ENCODE results near the gene CHTOP.
"Not testable (repeated sequence)": the region's sequence is repeated elsewhere in the genome, so short reads cannot be mapped to it uniquely, and the experiment has no call there.

CHTOP gene

DNA sequence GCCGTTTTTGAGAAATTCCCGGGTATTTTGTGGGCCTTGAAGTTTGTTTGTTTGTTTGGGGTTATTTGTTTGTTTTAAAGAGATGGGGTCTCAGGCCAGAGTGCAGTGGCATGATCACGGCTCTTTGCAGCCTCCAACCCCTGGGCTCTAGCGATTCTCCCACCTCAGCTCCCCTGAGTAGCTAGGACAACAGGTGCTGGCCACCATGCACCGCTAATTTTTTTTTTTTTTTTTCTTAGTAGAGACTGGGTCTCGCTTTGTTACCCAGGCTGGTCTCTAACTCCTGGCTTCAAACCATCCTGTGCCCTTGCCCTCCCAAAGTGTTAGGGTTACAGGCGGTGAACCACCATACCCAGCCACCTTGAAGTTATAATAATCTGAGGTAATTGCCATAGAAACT lies 2.0 kb downstream of the CHTOP start:
- DNase-seq, result no peak

DNA sequence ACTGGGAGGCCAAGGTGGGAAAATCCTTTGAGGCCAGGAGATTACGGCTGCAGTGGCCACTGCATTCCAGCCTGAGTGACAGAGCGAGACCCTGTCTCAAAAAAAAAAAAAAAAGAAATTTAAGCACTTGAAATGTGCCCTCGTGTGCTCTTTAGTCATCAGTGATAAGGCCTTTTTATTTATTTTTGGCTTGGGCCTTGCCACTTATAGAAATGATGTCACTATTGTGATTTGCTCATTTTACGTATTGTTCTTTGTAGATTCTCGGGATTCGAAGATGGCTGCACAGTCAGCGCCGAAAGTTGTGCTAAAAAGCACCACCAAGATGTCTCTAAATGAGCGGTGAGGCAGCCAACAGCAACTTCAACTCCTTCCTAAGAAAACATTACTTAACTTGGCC lies 2.4 kb downstream of the CHTOP start:
- DNase-seq, result no peak

- no peak for DNase-seq
These were observed 4.4 kb downstream of the CHTOP start for GRCh38 chr1:153638261-153638660.

- no peak for DNase-seq
These were observed 5.4 kb downstream of the CHTOP start for GRCh38 chr1:153639280-153639679.

- DNase-seq, result not testable (repeated sequence)
These were observed 6.3 kb downstream of the CHTOP start for GRCh38 chr1:153640213-153640612.

- DNase-seq, result no peak
These were observed 7.0 kb downstream of the CHTOP start for GRCh38 chr1:153640861-153641260.

DNA sequence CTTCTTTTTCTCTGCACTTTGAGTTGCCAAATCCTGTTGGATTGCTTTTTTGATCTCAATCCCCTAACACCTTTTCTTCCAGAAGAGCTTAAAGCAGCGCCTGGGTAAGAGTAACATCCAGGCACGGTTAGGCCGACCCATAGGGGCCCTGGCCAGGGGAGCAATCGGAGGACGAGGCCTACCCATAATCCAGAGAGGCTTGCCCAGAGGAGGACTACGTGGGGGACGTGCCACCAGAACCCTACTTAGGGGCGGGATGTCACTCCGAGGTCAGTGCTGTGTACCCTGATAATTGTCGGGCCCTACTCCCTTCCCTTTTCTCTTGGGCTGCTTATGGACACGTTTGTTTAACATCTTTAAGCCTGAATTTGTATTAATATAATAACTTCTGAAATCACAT lies 8.3 kb downstream of the CHTOP start:
- no peak for DNase-seq

DNA sequence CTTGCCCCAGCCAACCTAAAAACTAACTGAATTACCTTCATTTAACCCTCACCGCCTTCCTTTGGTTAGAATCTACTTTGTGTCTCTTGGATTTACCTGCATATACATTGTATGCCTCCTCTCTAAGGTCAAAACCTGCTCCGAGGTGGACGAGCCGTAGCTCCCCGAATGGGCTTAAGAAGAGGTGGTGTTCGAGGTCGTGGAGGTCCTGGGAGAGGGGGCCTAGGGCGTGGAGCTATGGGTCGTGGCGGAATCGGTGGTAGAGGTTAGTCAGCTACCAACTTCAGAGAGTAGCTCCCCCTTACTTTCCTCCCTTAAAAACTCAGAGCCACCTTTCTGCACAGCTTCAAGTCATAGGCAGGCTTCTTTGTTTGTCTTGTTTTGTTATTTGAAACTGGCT lies 9.2 kb downstream of the CHTOP start:
- DNase-seq, result no peak

DNA sequence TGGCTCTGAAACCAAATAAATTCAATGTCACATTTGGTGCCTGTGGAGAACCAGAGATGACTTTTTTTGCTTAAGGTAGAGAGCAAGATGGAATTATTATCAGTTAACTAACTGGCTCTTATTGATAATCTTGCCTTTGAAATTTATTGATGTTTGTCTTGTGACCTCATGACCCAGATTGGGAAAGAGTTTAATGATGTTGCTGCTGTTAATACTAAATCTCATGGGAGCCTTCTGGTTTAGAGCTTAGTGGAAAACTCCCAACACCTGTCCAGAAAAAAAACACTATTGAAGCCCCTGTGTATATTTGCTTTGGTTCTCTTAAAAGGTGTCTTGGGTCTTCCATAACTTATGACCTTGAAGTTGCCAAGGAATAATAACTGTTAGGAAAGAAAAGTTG lies 9.9 kb downstream of the CHTOP start:
- no peak for DNase-seq

DNA sequence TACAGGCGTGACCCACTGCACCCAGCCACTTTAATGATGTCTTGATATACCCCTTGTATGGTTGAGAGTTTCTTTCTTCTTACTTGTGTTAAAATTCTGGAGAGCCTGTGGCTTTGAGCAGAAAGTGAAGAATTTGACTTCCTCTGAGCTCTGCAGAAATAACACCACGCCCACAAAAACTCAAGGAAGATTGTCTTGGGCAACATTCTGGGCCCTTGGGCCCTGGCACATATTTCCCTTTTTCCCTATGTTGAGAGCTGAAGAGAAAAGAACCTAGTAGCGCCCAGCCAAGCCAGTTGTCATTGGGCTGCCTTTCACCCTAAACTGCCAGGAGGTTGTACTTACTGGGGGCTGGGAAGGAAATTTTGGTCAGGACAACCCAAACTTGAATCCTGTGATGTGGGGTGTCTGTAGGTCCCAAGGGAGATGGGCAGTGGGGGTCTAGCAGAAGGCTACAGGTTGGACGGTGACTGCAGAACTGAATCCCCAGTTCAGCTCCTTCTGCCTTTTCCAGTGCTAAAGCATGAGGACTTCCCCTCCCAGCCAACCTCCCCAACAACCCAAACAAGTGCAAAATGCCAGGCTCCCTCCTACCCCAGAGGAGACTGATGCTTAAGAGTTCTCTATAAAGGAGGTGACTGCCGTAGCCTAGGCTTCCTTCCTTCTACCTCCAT lies 12.9 kb downstream of the CHTOP start:
- no peak for DNase-seq

GRCh38 chr1:153647346-153647714 lies 13.5 kb downstream of the CHTOP start:
- no peak for DNase-seq

DNA sequence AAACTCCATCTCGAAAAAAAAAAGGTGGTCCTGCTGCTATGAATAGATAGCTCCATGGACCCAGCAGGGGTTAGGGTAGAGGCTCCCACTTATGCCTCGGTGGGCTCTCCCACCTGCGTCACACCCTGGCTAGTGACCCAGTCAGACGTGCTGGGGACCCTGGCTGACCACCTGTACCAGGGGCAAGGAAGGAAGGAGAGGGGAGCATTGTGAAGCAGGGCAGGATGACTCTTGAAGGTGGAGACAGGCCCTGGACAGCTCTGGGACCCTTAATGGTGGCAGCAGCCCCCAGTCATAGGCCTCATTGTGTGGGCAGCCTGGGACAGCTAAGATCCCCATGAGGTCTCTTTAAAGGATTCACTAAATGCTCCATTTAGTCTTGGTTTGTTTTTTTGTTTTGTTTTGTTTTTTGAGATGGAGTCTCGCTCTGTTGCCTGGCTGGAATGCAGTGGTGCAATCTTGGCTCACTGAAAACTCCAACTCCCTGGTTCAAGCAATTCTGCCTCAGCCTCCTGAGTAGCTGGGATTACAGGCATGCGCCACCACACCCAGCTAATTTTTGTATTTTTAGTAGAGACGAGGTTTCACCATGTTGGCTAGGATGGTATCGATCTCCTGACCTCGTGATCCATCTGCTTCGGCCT lies 14.3 kb downstream of the CHTOP start:
- no peak for DNase-seq

GRCh38 chr1:153649137-153649862 lies 15.4 kb downstream of the CHTOP start:
- no peak for DNase-seq

GRCh38 chr1:153649863-153650235 lies 16.0 kb downstream of the CHTOP start:
- DNase-seq, result no peak

GRCh38 chr1:153651771-153652170 lies 17.9 kb downstream of the CHTOP start:
- DNase-seq, result no peak

DNA sequence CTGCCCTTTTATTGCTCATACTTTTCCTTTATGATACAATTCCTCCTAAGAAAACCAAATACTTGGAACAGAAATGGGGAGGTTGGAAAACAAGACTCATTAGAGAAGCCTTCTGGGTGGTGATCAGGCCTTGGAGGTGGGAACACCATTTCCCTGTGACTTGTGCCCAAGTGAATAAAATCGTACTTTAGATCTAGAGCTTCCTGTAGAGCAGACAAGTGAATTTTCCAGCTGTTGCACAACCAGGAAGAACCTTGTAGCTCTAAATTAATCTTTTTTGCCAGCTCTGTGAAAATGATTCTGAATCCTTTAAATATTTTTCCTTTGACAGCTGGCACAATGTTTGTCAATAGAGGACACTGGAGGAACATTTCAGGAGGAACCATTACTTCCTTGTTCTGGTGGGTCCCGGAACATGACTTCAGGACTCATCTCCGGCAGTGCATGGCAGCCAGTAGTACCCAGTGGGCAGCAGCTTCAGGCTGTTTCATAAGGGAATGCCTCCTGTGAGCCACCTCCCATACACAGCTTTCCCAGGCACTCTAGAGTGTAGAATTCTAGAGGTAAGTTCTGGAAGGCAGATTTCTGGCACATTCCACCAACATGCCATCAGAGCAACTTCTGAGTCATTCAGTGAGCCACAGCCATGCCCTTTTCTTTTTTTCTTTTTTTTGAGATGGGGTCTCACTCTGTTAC lies 19.1 kb downstream of the CHTOP start:
- no peak for DNase-seq

- no peak for DNase-seq
These were observed 21.5 kb downstream of the CHTOP start for GRCh38 chr1:153655333-153655732.

DNA sequence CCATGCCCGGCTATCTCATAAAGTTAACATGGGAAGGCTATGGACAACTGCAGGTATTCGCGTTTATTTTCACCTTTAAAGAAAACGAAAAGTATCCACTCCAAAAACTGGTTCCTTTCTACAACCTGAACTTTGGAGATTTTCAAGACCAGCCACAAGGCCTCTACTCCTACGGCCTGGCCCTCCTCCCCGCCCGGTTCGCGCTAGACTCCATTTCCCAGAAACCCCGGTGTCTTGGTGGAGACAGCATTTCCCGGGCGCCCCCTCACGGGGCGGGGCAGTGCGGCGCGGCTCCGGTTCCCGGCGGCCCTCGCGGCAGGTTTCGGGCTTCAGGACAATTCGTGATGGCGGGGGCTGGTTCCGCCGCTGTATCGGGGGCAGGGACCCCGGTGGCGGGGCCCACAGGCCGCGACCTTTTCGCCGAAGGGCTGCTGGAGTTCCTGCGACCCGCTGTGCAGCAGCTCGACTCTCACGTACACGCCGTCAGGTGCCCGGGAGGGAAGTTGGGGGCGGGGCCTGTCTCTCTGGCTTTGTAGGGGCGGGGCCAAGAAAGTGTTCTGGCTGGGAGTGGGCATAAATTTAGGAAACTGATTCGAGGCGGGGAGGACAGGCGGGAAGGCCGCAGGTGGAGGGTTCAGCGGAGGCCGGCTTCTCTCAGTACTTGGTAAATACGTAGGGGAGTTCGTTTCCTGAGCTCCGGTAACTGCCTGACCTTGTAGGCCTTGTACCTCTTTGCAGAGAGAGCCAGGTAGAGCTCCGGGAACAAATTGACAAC lies 24.7 kb downstream of the CHTOP start, which contains the start of gene SNAPIN:
TSS of gene SNAPIN (plus strand) at position 304 of the 775 bp plus-strand sequence. CDS start at position 345, 41 bp downstream.
- peak; percentile 90 for DNase-seq

GRCh38 chr1:153659175-153659534 lies 25.3 kb downstream of the CHTOP start:
- DNase-seq, result no peak

GRCh38 chr1:153659656-153660055 lies 25.8 kb downstream of the CHTOP start:
- no peak for DNase-seq

- no peak for DNase-seq
These were observed 27.3 kb downstream of the CHTOP start for GRCh38 chr1:153661111-153661708.

DNA sequence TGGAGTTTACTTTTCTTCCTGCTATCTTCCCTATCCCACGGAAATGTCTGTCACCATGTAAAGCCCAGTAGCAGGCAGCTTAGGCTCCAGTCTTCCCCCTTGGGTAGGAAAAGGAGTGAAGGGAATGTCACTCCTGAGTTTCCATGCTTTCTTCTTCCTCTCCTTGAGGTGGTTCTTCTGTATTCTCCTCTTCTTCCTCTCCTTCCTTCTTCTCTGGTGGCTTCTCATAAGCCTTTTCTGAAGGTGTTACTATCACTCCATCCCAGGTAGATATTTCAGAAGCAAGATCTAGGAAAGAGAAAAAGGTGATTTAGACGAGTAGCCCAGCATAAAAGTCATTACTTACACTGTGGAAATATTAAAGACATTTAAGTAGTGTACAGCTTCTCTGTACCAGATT lies 28.4 kb downstream of the CHTOP start:
- DNase-seq, result no peak

Data from stimulated activated naive CD4-positive, alpha-beta T cell treated with Interleukin-2 at 50 U/mL for 16 hours (primary cell).